Stomach smooth muscle (tissue), 2 donors: ENCODE results near the gene UBE2O.

ENCODE experiments used
- H3K27ac ChIP-seq: one replicate; pipeline ENCODE4 v1.7.0; 2013; ENCODE audit warnings: mild to moderate bottlenecking, low read length, inconsistent platforms
- H3K27me3 ChIP-seq, 2 donors: one replicate each; pipeline ENCODE4 v1.7.0; 2013; ENCODE audit warnings: low read length in 2 of 2; ENCODE audit not compliant: insufficient read depth in 2 of 2, control insufficient read depth in 1 of 2
- H3K36me3 ChIP-seq, 2 donors: one replicate each; pipeline ENCODE4 v1.7.0; 2013; ENCODE audit warnings: low read length in 2 of 2; ENCODE audit not compliant: control insufficient read depth in 2 of 2, insufficient read depth in 2 of 2
- H3K4me1 ChIP-seq: one replicate; pipeline ENCODE4 v1.7.0; 2013; ENCODE audit warnings: low read length; ENCODE audit not compliant: control insufficient read depth, insufficient read depth
- H3K4me3 ChIP-seq, 2 donors: one replicate each; pipeline ENCODE4 v1.7.0; 2013; ENCODE audit warnings: low read length in 2 of 2
- H3K9ac ChIP-seq, 2 donors: one replicate each; pipeline ENCODE4 v1.7.0; 2013; ENCODE audit warnings: low read length in 2 of 2, mild to moderate bottlenecking in 1 of 2
- H3K9me3 ChIP-seq, 2 donors: one replicate each; pipeline ENCODE4 v1.7.0; 2013; ENCODE audit warnings: low read length in 2 of 2; ENCODE audit not compliant: control insufficient read depth in 2 of 2
- donor health status: healthy.
- donor health status: Pancreatic carcinoma.

The UBE2O gene

GRCh38 chr17:76462556-76463290 is 9.8 kb upstream of the UBE2O start:
- H3K9ac ChIP-seq = no peak overlapping the region
- no peak overlapping the region for H3K4me3 ChIP-seq
- peaks cover 0 to 2% of the 10 kb centered on the region in 2 donors for H3K27me3 ChIP-seq
- H3K27ac ChIP-seq = no peak overlapping the region
- H3K36me3 ChIP-seq = no peaks in the 10 kb centered on the region
- no peaks in the 10 kb centered on the region for H3K9me3 ChIP-seq
- no peaks in the 10 kb centered on the region for H3K4me1 ChIP-seq

- H3K9ac ChIP-seq = no peak overlapping the region
- no peaks in the 10 kb centered on the region for H3K9me3 ChIP-seq
- H3K27ac ChIP-seq = no peak overlapping the region
- no peak overlapping the region for H3K4me3 ChIP-seq
- H3K36me3 ChIP-seq = no peaks in the 10 kb centered on the region
- peaks cover 0 to 2% of the 10 kb centered on the region in 2 donors for H3K27me3 ChIP-seq
- no peaks in the 10 kb centered on the region for H3K4me1 ChIP-seq
These were observed 9.0 kb upstream of the UBE2O start for GRCh38 chr17:76461765-76462555.

DNA sequence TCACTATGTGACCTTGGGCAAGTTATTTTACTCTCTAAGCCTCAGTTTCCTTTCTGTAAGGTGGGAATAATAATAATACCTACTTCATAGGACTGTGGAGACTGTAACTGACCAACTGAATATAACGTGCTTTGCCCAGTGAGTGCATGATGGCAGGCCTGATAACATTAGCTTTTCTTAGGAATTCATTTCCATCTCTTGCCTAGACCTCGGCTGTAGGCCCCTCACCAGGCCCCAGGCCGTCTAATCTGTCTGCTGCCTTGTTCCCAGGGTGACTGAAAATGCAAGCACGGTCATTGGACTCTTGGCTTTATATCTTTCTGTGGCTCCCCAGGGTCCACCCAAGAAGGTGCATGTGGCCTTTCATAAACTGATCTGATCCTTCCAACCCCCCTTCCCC is 6.7 kb upstream of the UBE2O start:
- Histone ChIP-seq H3K4me1 (no peaks in the 10 kb centered on the region), H3K9me3 (no peaks in the 10 kb centered on the region), H3K27me3 (peaks cover 0 to 2% of the 10 kb centered on the region in 2 donors), H3K27ac (no peak overlapping the region), H3K4me3 (no peak overlapping the region), H3K9ac (no peak overlapping the region), H3K36me3 (no peaks in the 10 kb centered on the region)

- H3K27me3 ChIP-seq = peaks cover 0 to 2% of the 10 kb centered on the region in 2 donors
- no peak overlapping the region for H3K27ac ChIP-seq
- no peaks in the 10 kb centered on the region for H3K4me1 ChIP-seq
- no peaks in the 10 kb centered on the region for H3K36me3 ChIP-seq
- H3K9me3 ChIP-seq = no peaks in the 10 kb centered on the region
- no peak overlapping the region for H3K9ac ChIP-seq
- no peak overlapping the region for H3K4me3 ChIP-seq
These were observed 5.9 kb upstream of the UBE2O start for GRCh38 chr17:76458580-76459490.

GRCh38 chr17:76453431-76453743 is 435 bp upstream of the UBE2O start:
- H3K9ac ChIP-seq = no peak overlapping the region

GRCh38 chr17:76452127-76452659 is 759 bp downstream of the UBE2O start:
- Histone ChIP-seq H3K27ac (no peak overlapping the region), H3K27me3 (no peaks in the 10 kb centered on the region), H3K4me1 (peaks cover 22% of the 10 kb centered on the region), H3K36me3 (no peaks in the 10 kb centered on the region), H3K4me3 (peak overlapping the region; percentile 58 to 75), H3K9me3 (no peaks in the 10 kb centered on the region), H3K9ac (peak overlapping the region in 1 of 2 donors; percentile 54)

More at GRCh38 chr17:76453431-76453743, 435 bp upstream of the UBE2O start:
- Histone ChIP-seq H3K27me3 (no peaks in the 10 kb centered on the region), H3K4me3 (peak overlapping the region in 1 of 2 donors; percentile 29), H3K36me3 (no peaks in the 10 kb centered on the region), H3K9me3 (no peaks in the 10 kb centered on the region), H3K27ac (no peak overlapping the region), H3K4me1 (peaks cover 12% of the 10 kb centered on the region)

DNA sequence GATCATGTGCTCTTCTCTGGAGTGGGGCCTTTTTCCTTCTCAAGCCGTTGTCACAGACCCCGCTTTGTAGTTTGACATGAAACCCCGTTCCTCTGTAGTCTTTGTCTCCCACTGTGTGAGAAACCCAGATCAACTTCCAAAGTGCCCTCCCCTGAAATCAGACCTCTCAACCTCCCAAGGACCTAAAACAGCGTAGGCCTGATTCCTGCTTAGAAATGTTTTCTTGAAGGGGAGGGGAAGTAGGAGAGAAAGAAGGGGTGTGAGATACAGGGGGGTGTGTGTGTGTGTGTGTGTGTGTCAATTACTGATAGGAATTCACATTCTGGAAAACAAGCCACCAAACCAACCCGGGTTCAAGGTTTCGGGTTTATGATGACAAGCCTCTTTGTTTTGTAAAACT is 1.4 kb downstream of the UBE2O start:
- Histone ChIP-seq H3K9ac (peak overlapping the region; percentile 36 to 54), H3K4me3 (no peak overlapping the region), H3K4me1 (peaks cover 28% of the 10 kb centered on the region), H3K27ac (no peak overlapping the region), H3K9me3 (no peaks in the 10 kb centered on the region), H3K36me3 (no peaks in the 10 kb centered on the region), H3K27me3 (no peaks in the 10 kb centered on the region)

- H3K9ac ChIP-seq = no peak overlapping the region
- H3K9me3 ChIP-seq = no peaks in the 10 kb centered on the region
- no peaks in the 10 kb centered on the region for H3K27me3 ChIP-seq
- H3K27ac ChIP-seq = no peak overlapping the region
- no peaks in the 10 kb centered on the region for H3K36me3 ChIP-seq
- H3K4me1 ChIP-seq = peaks cover 30% of the 10 kb centered on the region
- no peak overlapping the region for H3K4me3 ChIP-seq
These were observed 3.8 kb downstream of the UBE2O start for GRCh38 chr17:76449126-76449525.

GRCh38 chr17:76447931-76448652 is 4.9 kb downstream of the UBE2O start:
- no peaks in the 10 kb centered on the region for H3K27me3 ChIP-seq
- no peaks in the 10 kb centered on the region for H3K9me3 ChIP-seq
- H3K27ac ChIP-seq = peak overlapping the region; percentile 0
- no peaks in the 10 kb centered on the region for H3K36me3 ChIP-seq
- H3K9ac ChIP-seq = peak overlapping the region in 1 of 2 donors; percentile 39
- H3K4me1 ChIP-seq = peaks cover 30% of the 10 kb centered on the region
- H3K4me3 ChIP-seq = no peak overlapping the region
